Progenitor cell of endocrine pancreas (in vitro differentiated cells): ENCODE measurements around the gene IL1RN. TPM values are rescaled to one million over a fixed set of nuclear protein-coding genes. Genes with fewer than 3 reads are reported as not detected.

Experiments
- DNase-seq: peaks from one replicate; pipeline ENCODE4 v3.0.0; 2021; ENCODE audit warnings: low spot score; ENCODE audit not compliant: unreplicated experiment
- H3K27ac Mint-ChIP-seq: 2 replicates; pipeline ENCODE4 v1.8.0; 2021; ENCODE audit warnings: mild to moderate bottlenecking, moderate library complexity, mixed read lengths
- H3K27me3 Mint-ChIP-seq: 2 replicates; pipeline ENCODE4 v1.8.0; 2021; ENCODE audit warnings: mixed read lengths
- H3K36me3 Mint-ChIP-seq: 2 replicates; pipeline ENCODE4 v1.8.0; 2022; ENCODE audit warnings: mixed read lengths; ENCODE audit not compliant: insufficient read depth
- H3K4me1 Mint-ChIP-seq: 2 replicates; pipeline ENCODE4 v1.8.0; 2021; ENCODE audit warnings: low read depth, mixed read lengths
- H3K4me3 Mint-ChIP-seq: 2 replicates; pipeline ENCODE4 v1.8.0; 2021; ENCODE audit warnings: low read depth, mild to moderate bottlenecking, moderate library complexity, mixed read lengths
- H3K9me3 Mint-ChIP-seq: 2 replicates; pipeline ENCODE4 v1.8.0; 2021; ENCODE audit warnings: low read depth, mixed read lengths
- long read RNA-seq: library from polyadenylated mRNA; unstranded; transcript quantifications from one replicate; pipeline ENCODE4 v2.0.0, GENCODE V29; 2020
- total RNA-seq: library from RNA; stranded (reverse); gene quantifications from 2 replicates; pipeline ENCODE4 v1.2.1, GENCODE V29; 2021
- TF ChIP-seq, protein P1 (sequence below): fragments of 200-600 bp; sonication (generic); IDR thresholded peaks from one replicate; pipeline ENCODE4 v1.5.0; 2021; ENCODE audit warnings: antibody characterized with exemption, mild to moderate bottlenecking; ENCODE audit not compliant: unreplicated experiment

Gene IL1RN, protein sequence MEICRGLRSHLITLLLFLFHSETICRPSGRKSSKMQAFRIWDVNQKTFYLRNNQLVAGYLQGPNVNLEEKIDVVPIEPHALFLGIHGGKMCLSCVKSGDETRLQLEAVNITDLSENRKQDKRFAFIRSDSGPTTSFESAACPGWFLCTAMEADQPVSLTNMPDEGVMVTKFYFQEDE
- not detected in 2 replicates for total RNA-seq
- long read RNA-seq: 0 reads

DNA sequence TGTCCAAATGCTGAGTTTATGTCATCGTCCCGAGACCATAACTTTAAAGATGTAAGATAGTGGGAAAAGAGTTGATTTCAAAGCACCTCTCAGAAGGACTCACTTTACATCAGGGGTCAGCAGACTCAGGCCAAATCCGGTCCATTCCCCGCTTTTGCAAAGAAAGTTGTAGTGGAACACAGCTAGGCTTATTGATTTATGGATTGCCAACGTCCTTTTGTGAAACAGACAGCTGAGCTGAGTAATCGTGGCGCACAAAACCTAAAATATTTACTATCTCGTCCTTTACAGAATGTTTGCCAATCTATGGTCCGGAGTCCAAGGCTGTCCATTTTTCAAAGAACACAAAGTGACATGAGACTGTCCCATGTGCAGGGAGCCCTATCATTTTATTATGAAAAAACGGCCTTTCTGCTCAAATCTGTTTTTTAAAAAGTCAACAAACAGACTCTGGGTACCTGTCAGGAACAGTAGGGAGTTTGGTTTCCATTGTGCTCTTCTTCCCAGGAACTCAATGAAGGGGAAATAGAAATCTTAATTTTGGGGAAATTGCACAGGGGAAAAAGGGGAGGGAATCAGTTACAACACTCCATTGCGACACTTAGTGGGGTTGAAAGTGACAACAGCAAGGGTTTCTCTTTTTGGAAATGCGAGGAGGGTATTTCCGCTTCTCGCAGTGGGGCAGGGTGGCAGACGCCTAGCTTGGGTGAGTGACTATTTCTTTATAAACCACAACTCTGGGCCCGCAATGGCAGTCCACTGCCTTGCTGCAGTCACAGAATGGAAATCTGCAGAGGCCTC lies at the start of gene IL1RN:
Gene IL1RN (plus strand): TSS at position 754 of the 801 bp plus-strand sequence. CDS start 27 bp downstream, at position 781.
- peaks cover 6% of the 10 kb centered on the region for H3K27me3 Mint-ChIP-seq
- no peaks in the 10 kb centered on the region for H3K36me3 Mint-ChIP-seq
- TF ChIP-seq, protein P1, sequence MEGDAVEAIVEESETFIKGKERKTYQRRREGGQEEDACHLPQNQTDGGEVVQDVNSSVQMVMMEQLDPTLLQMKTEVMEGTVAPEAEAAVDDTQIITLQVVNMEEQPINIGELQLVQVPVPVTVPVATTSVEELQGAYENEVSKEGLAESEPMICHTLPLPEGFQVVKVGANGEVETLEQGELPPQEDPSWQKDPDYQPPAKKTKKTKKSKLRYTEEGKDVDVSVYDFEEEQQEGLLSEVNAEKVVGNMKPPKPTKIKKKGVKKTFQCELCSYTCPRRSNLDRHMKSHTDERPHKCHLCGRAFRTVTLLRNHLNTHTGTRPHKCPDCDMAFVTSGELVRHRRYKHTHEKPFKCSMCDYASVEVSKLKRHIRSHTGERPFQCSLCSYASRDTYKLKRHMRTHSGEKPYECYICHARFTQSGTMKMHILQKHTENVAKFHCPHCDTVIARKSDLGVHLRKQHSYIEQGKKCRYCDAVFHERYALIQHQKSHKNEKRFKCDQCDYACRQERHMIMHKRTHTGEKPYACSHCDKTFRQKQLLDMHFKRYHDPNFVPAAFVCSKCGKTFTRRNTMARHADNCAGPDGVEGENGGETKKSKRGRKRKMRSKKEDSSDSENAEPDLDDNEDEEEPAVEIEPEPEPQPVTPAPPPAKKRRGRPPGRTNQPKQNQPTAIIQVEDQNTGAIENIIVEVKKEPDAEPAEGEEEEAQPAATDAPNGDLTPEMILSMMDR: no peak
- H3K9me3 Mint-ChIP-seq: no peaks in the 10 kb centered on the region
- no peak within 1 kb of the TSS for H3K4me3 Mint-ChIP-seq
- peaks cover 7% of the 10 kb centered on the region for H3K4me1 Mint-ChIP-seq
- no peak for DNase-seq
- H3K27ac Mint-ChIP-seq: no peak within 1 kb of the TSS

DNA sequence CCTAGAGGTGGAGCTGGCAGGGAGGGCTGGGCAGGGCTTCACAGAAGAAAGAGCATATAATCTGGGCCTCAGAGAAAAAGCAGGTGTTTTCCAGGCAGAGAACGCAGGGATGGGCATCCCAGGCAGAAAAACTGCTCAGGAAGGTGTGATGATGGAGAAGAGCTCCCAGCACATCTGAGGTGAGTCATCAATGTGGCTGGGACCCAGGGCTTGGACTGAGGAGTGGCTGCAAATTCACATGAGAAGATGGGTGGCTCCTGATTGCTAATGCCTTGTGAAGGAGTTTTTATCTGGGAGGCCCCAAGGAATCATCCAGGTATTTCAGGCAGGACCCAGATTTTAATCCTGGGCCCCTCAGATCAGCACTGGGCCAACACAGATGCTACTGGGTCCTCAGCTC lies 49.5 kb upstream of the IL1RN start:
- TF ChIP-seq, protein P1: no peak
- H3K9me3 Mint-ChIP-seq: no peaks in the 10 kb centered on the region
- H3K27me3 Mint-ChIP-seq: peaks cover 20% of the 10 kb centered on the region
- DNase-seq: no peak
- H3K4me3 Mint-ChIP-seq: no peak overlapping the region
- no peaks in the 10 kb centered on the region for H3K36me3 Mint-ChIP-seq
- H3K27ac Mint-ChIP-seq: no peak overlapping the region
- peaks cover 7% of the 10 kb centered on the region for H3K4me1 Mint-ChIP-seq

DNA sequence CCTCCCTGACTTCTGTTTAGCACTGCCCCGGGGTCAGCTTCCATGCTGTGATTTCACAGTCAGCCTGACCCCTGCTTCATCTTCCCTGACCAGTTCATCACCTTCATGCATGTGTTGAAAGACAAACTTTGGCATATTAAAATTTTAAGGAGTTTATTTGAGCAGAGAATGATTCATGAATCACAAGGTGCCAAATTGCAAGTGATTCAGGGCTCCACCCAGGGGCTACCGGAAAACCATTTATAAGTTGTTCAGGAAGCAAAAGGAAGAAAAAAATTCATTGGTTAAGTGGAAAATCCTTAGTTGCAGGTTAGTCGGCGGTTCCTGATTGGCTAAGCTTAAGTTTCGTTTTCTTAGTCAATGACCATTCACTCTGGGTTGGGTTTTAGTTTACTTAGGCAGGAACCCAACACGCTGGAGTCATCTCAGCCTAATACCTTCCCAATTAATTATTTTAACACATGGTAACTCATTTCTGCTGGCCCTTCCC lies 49.0 kb upstream of the IL1RN start:
- TF ChIP-seq, protein P1: no peak
- no peaks in the 10 kb centered on the region for H3K36me3 Mint-ChIP-seq
- H3K27ac Mint-ChIP-seq: no peak overlapping the region
- H3K4me1 Mint-ChIP-seq: peaks cover 7% of the 10 kb centered on the region
- no peak overlapping the region for H3K4me3 Mint-ChIP-seq
- no peak for DNase-seq
- H3K27me3 Mint-ChIP-seq: peaks cover 25% of the 10 kb centered on the region
- H3K9me3 Mint-ChIP-seq: no peaks in the 10 kb centered on the region

DNA sequence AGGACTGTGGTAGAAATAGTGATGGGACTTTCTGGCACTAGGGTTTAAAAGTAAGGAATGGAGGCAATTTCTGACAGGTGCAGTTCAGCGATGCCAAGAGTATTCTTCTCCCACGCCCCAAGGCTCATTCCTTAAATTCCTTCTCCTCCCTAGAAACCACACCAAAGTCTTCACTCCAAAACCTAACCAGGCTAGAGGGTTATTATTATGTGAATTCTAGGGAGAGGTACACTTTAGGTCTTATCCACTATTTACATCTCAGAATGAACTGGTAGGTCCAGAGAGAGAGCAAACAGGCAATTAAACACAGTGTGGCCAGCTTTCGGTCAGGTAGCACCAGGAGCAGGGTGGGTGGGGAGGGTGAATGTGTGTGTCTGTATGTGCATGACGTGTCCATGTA lies 48.3 kb upstream of the IL1RN start:
- TF ChIP-seq, protein P1: no peak
- DNase-seq: no peak
- peaks cover 26% of the 10 kb centered on the region for H3K27me3 Mint-ChIP-seq
- H3K4me1 Mint-ChIP-seq: peaks cover 7% of the 10 kb centered on the region
- no peak overlapping the region for H3K4me3 Mint-ChIP-seq
- H3K27ac Mint-ChIP-seq: no peak overlapping the region
- H3K9me3 Mint-ChIP-seq: no peaks in the 10 kb centered on the region
- no peaks in the 10 kb centered on the region for H3K36me3 Mint-ChIP-seq

DNA sequence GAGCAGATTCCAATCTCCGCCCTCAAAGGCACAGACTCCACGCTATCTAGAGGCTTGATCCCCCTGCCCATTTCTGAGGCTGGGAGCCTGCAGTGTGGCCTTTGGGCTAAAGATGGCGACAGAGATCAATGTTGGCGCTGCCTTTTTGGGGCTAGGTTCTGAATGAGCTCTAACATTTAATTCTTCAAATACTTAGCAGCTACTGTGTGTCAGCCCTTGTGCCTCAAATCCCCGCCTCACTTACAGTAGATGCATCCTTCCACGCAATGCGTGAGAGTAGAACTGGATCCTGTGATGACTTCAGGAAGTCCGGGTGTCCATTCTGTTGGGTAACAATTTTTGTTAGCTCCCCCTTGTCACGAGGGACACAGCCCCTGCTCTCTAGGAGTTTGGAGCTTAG lies 47.3 kb upstream of the IL1RN start:
- Mint-ChIP-seq H3K4me3 (no peak overlapping the region), H3K27me3 (peaks cover 24% of the 10 kb centered on the region), H3K27ac (no peak overlapping the region), H3K36me3 (no peaks in the 10 kb centered on the region), H3K4me1 (peaks cover 7% of the 10 kb centered on the region), H3K9me3 (no peaks in the 10 kb centered on the region)
- TF ChIP-seq, protein P1: peak; percentile 70
- DNase-seq: peak; percentile 23
